B cell (primary cell): Measurements from ENCODE around the gene TCEANC. TPM values are rescaled to one million over a fixed set of nuclear protein-coding genes. Genes with fewer than 3 reads are reported as not detected.
A peak's percentile ranks its signal among the peaks of the same experiment; 100 is the strongest.

Experiments used
- ATAC-seq: fragments of 200-7000 bp; cut with Tn5 transposase; one replicate; pipeline ENCODE4 v1.10.0; 2021; ENCODE audit warnings: low read depth, mild to moderate bottlenecking, moderate number of reproducible peaks, moderate library complexity
- CTCF ChIA-PET: fragments of 350-600 bp; sonication (Branson Sonifier 250); formaldehyde crosslinking; loops from one replicate; lab custom pipeline; 2021; ENCODE audit warnings: antibody characterized with exemption, inconsistent platforms; lab: Charles Lee
- POLR2A ChIA-PET: fragments of 350-600 bp; sonication (Branson Sonifier 250); formaldehyde crosslinking; loops from one replicate; lab custom pipeline; 2021; ENCODE audit warnings: antibody characterized with exemption; lab: Charles Lee
- DNase-seq: peaks from one replicate; pipeline ENCODE4 v3.0.0; 2013
- H2AFZ ChIP-seq: 2 replicates; pipeline ENCODE4 v1.6.1; 2012; ENCODE audit warnings: mild to moderate bottlenecking, low read depth, low read length; ENCODE audit not compliant: insufficient read depth, poor library complexity, severe bottlenecking
- H3K27ac ChIP-seq, 2 donors: 1 replicate in 1 of 2; 2 replicates in 1 of 2; pipeline ENCODE4 v1.5.1; 2012 to 2013; ENCODE audit warnings: low read length in 2 of 2, mild to moderate bottlenecking in 2 of 2, moderate library complexity in 1 of 2
- H3K27me3 ChIP-seq, 4 experiments: fragments of 200-600 bp in 1 of 4; sonication (generic) in 1 of 4; replicated peaks in 1 of 4; 1 replicate in 2 of 4; 2 replicates in 2 of 4; pipeline versions ENCODE4 v1.6.1 to v1.7.0; 2013 to 2016; ENCODE audit warnings: low read length in 3 of 4, mild to moderate bottlenecking in 2 of 4, mixed read lengths in 1 of 4, moderate library complexity in 1 of 4; ENCODE audit not compliant: insufficient read depth in 4 of 4, control insufficient read depth in 3 of 4; ENCODE audit errors: control extremely low read depth in 1 of 4
- H3K36me3 ChIP-seq, 2 experiments: replicated peaks in 1 of 2; 1 replicate in 1 of 2; 2 replicates in 1 of 2; pipeline versions ENCODE4 v1.6.1 to v1.7.1; 2013; ENCODE audit warnings: low read length in 1 of 2; ENCODE audit not compliant: insufficient read depth in 2 of 2, control insufficient read depth in 1 of 2; ENCODE audit errors: control extremely low read depth in 1 of 2, extremely low read depth in 1 of 2
- H3K4me1 ChIP-seq, 2 donors: fragments of 200-600 bp in 1 of 2; sonication (generic) in 1 of 2; 1 replicate in 1 of 2; 2 replicates in 1 of 2; pipeline versions ENCODE4 v1.5.1 to v1.6.1; 2013 to 2017; ENCODE audit warnings: low read length in 2 of 2; ENCODE audit not compliant: control insufficient read depth in 2 of 2, insufficient read depth in 2 of 2
- H3K4me2 ChIP-seq: replicated peaks from 2 replicates; pipeline ENCODE3; 2012; ENCODE audit warnings: mild to moderate bottlenecking, low read depth, low read length; ENCODE audit not compliant: poor library complexity, severe bottlenecking
- H3K4me3 ChIP-seq, 5 experiments: fragments of 200-600 bp in 1 of 5; sonication (generic) in 1 of 5; 1 replicate in 3 of 5; 2 replicates in 2 of 5; pipeline versions ENCODE4 v1.5.1 to v1.7.0; 2011 to 2016; ENCODE audit warnings: low read length in 4 of 5, mild to moderate bottlenecking in 4 of 5, low read depth in 2 of 5, control low read depth in 1 of 5, moderate library complexity in 1 of 5; ENCODE audit not compliant: insufficient read depth in 1 of 5; ENCODE audit errors: control extremely low read depth in 1 of 5, extremely low read depth in 1 of 5
- H3K79me2 ChIP-seq: fragments of 200-600 bp; sonication (generic); one replicate; pipeline ENCODE4 v1.6.0; 2016; ENCODE audit warnings: low read length; ENCODE audit not compliant: control insufficient read depth, insufficient read depth
- H3K9ac ChIP-seq: fragments of 200-600 bp; sonication (generic); 2 replicates; pipeline ENCODE4 v1.6.1; 2017; ENCODE audit warnings: mild to moderate bottlenecking, low read length, moderate library complexity
- H3K9me3 ChIP-seq, 3 donors: one replicate each; pipeline versions ENCODE4 v1.6.1 to v1.7.1; 2013; ENCODE audit warnings: low read length in 2 of 3; ENCODE audit not compliant: control insufficient read depth in 2 of 3, insufficient read depth in 1 of 3; ENCODE audit errors: control extremely low read depth in 1 of 3
- H4K20me1 ChIP-seq: 2 replicates; pipeline ENCODE4 v1.6.0; 2012; ENCODE audit warnings: mild to moderate bottlenecking, low read length; ENCODE audit not compliant: insufficient read depth, control insufficient read depth, poor library complexity, severe bottlenecking
- H3K27ac Mint-ChIP-seq: one replicate; pipeline ENCODE4 v1.8.0; 2021; ENCODE audit warnings: mixed read lengths
- H3K27me3 Mint-ChIP-seq: one replicate; pipeline ENCODE4 v1.8.0; 2021; ENCODE audit warnings: mixed read lengths
- H3K4me1 Mint-ChIP-seq: one replicate; pipeline ENCODE4 v1.8.0; 2021; ENCODE audit warnings: mixed read lengths
- H3K4me3 Mint-ChIP-seq: one replicate; pipeline ENCODE4 v1.8.0; 2021; ENCODE audit warnings: mixed read lengths
- H3K9me3 Mint-ChIP-seq: one replicate; pipeline ENCODE4 v1.8.0; 2022; ENCODE audit warnings: mixed read lengths; ENCODE audit not compliant: insufficient read depth
- EZH2 ChIP-seq: IDR thresholded peaks from 2 replicates; pipeline ENCODE4 v1.6.1; 2012; ENCODE audit warnings: borderline replicate concordance, low read depth, mild to moderate bottlenecking, moderate library complexity, low read length; ENCODE audit not compliant: insufficient read depth, poor library complexity, severe bottlenecking
- WGBS: methylation state at CpG from one replicate; pipeline ENCODE4 v1.1.5; 2013; ENCODE audit warnings: missing lambda C conversion rate; ENCODE audit not compliant: insufficient coverage; 5-methylcytosine and 5-hydroxymethylcytosine counted together
- intact Hi-C: fragments of 100-400 bp; cut with micrococcal nuclease; formaldehyde crosslinking; loops from one replicate; pipeline ENCODE4 v1.10.0; 2022
- polyA plus RNA-seq: library from polyadenylated mRNA; depleted of rRNA; stranded (reverse); fragments of >200 nt; gene quantifications from 2 replicates; pipeline ENCODE4 v1.2.3, GENCODE V29; 2012
- total RNA-seq, 2 donors: library from RNA; stranded (reverse); fragments of 120-200 nt in 1 of 2; gene quantifications; 1 replicate in 1 of 2; 2 replicates in 1 of 2; pipeline versions ENCODE4 v1.2.3 to v1.2.4, GENCODE V29; 2013 to 2022
- TF ChIP-seq, protein P1 (sequence below): fragments of 200-600 bp; IDR thresholded peaks from one replicate; pipeline ENCODE4 v1.8.0; 2022; ENCODE audit warnings: antibody characterized with exemption, mild to moderate bottlenecking

Gene TCEANC
- total and polyA plus RNA-seq, 2 donors (not counting 1 experiment from before 2014, with no cell fraction given): 5.5 to 10.0 TPM

DNA sequence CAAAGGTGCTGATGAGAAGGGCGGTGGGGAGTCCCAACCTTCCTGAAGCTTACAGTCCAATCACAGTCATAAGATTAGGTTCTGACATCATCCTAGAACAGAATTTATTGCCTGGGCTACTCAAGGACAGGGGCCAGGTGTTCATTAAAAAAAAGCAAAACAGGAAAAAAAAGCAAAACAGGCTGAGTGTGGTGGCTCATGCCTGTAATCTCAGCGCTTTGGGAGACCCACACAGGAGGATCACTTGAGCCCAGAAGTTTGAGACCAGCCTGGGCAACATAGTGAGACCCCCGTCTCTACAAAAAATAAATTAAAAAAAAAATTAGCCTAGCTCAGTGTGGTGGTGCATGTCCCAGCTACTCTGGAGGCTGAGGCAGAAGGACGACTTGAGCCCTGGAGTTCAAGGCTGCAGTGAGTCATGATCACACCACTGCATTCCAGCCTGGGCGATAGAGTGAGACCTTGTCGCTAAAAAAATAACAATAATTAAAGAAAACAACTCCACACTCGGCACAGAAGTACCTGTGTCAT is 39.0 kb downstream of the TCEANC start:
- no peak overlapping the region for H3K4me3 ChIP-seq
- no peaks in the 10 kb centered on the region for H3K9me3 ChIP-seq
- peaks cover 61 to 65% of the 10 kb centered on the region in 2 donors for H3K4me1 ChIP-seq
- peaks cover 7% of the 10 kb centered on the region for H4K20me1 ChIP-seq
- H3K27ac ChIP-seq: peak overlapping the region in 1 of 2 donors; percentile 22
- no peaks in the 10 kb centered on the region for H3K27me3 Mint-ChIP-seq
- no peak overlapping the region for H2AFZ ChIP-seq
- H3K27me3 ChIP-seq: no peaks in the 10 kb centered on the region
- intact Hi-C loops: no loop called here
- peak overlapping the region; percentile 72 for H3K27ac Mint-ChIP-seq
- peaks cover 64% of the 10 kb centered on the region for H3K4me1 Mint-ChIP-seq
- DNase-seq: peak; percentile 51
- peaks cover 73% of the 10 kb centered on the region for H3K79me2 ChIP-seq
- WGBS: no CpG with 5 or more reads among the region's 7 CpGs
- POLR2A ChIA-PET: interaction anchor here (0.6 to 0.7 kb wide), 2 partner anchors 706 to 1485 kb away, joined by 3 to 5 read pairs; no protein-coding TSS in a partner anchor
- no peaks in the 10 kb centered on the region for H3K36me3 ChIP-seq
- no peak for TF ChIP-seq EZH2
- TF ChIP-seq, protein P1, sequence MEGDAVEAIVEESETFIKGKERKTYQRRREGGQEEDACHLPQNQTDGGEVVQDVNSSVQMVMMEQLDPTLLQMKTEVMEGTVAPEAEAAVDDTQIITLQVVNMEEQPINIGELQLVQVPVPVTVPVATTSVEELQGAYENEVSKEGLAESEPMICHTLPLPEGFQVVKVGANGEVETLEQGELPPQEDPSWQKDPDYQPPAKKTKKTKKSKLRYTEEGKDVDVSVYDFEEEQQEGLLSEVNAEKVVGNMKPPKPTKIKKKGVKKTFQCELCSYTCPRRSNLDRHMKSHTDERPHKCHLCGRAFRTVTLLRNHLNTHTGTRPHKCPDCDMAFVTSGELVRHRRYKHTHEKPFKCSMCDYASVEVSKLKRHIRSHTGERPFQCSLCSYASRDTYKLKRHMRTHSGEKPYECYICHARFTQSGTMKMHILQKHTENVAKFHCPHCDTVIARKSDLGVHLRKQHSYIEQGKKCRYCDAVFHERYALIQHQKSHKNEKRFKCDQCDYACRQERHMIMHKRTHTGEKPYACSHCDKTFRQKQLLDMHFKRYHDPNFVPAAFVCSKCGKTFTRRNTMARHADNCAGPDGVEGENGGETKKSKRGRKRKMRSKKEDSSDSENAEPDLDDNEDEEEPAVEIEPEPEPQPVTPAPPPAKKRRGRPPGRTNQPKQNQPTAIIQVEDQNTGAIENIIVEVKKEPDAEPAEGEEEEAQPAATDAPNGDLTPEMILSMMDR: no peak
- ATAC-seq: no peak
- no peak overlapping the region for H3K4me2 ChIP-seq
- no peak overlapping the region for H3K9ac ChIP-seq
- H3K9me3 Mint-ChIP-seq: no peaks in the 10 kb centered on the region
- CTCF ChIA-PET: interaction anchor here (0.7 to 1.3 kb wide), 3 partner anchors 30 to 340 kb away, joined by 3 to 5 read pairs (median 3); no protein-coding TSS in a partner anchor
- H3K4me3 Mint-ChIP-seq: peak overlapping the region; percentile 63

DNA sequence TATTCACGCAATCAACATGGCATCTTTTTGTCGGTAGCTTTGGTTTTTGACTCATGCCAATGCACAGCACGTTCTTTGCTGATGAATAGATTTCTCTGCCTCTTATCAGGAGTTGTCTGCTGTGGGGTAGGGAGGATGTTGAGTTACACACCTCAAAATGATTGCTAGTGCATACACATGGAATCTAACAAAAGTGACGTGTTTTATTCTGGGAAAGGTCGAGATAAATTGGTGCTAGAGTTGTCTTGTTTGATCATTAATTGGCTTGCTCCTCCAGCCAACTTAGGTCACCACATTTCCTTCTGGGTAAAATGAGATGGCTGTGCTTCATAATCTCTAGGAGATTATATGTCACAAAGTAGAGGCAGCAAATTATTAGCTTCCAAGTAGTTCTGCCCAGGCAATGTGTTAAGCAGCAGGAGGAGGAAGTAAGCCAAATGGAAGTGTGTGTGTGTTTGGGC is 39.9 kb downstream of the TCEANC start:
- intact Hi-C loops: no loop called here
- 100% methylated on average over 1 of the region's 5 CpGs for WGBS

More for the DNA sequence above, 39.9 kb downstream of the TCEANC start:
- no peak for ATAC-seq
- peak overlapping the region; percentile 78 for H3K27ac Mint-ChIP-seq
- H3K9me3 Mint-ChIP-seq: no peaks in the 10 kb centered on the region
- Histone ChIP-seq H3K36me3 (no peaks in the 10 kb centered on the region), H3K9me3 (no peaks in the 10 kb centered on the region), H3K9ac (no peak overlapping the region), H2AFZ (no peak overlapping the region), H3K79me2 (peaks cover 67% of the 10 kb centered on the region), H4K20me1 (peaks cover 7% of the 10 kb centered on the region), H3K27ac (peak overlapping the region in 1 of 2 donors; percentile 3), H3K4me1 (peaks cover 70 to 71% of the 10 kb centered on the region in 2 donors), H3K27me3 (no peaks in the 10 kb centered on the region), H3K4me3 (no peak overlapping the region), H3K4me2 (no peak overlapping the region)
- peak overlapping the region; percentile 53 for H3K4me3 Mint-ChIP-seq
- ChIA-PET POLR2A (no interaction called here), CTCF (no interaction called here)
- TF ChIP-seq EZH2: no peak
- TF ChIP-seq, protein P1: no peak
- H3K27me3 Mint-ChIP-seq: no peaks in the 10 kb centered on the region
- DNase-seq: no peak
- H3K4me1 Mint-ChIP-seq: peaks cover 70% of the 10 kb centered on the region
